PC-9 (cell line): Measurements from ENCODE around the gene PPP1R1A.

Source experiments
- CTCF ChIP-seq: fragments of 200-600 bp; sonication (generic); conservative IDR thresholded peaks from 2 replicates; pipeline ENCODE4 v1.6.1; 2017; ENCODE audit warnings: mixed run types, antibody characterized with exemption, mild to moderate bottlenecking, moderate library complexity
- EZH2 ChIP-seq: fragments of 200-600 bp; sonication (generic); IDR thresholded peaks from 2 replicates; pipeline ENCODE4 v1.8.0; 2017; ENCODE audit warnings: antibody characterized with exemption, low read depth

- TF ChIP-seq CTCF (peak; percentile 78), EZH2 (no peak)
These were observed 14.8 kb upstream of the PPP1R1A start for GRCh38 chr12:54603173-54603814.
